Putamen (tissue), 1 donor: ENCODE results near the gene RAB3IL1.
"Not testable (repeated sequence)": the region's sequence is repeated elsewhere in the genome, so short reads cannot be mapped to it uniquely, and the experiment has no call there.

Experiments used
- DNase-seq: peaks from one replicate; pipeline ENCODE4 v3.0.0-alpha.2; 2016; ENCODE audit warnings: low spot score

The RAB3IL1 gene

GRCh38 chr11:61885784-61886580, 31.4 kb downstream of the RAB3IL1 start:
- no peak for DNase-seq

GRCh38 chr11:61885166-61885778, 32.1 kb downstream of the RAB3IL1 start:
- no peak for DNase-seq

- no peak for DNase-seq
These were observed 33.4 kb downstream of the RAB3IL1 start for GRCh38 chr11:61883947-61884346.

DNA sequence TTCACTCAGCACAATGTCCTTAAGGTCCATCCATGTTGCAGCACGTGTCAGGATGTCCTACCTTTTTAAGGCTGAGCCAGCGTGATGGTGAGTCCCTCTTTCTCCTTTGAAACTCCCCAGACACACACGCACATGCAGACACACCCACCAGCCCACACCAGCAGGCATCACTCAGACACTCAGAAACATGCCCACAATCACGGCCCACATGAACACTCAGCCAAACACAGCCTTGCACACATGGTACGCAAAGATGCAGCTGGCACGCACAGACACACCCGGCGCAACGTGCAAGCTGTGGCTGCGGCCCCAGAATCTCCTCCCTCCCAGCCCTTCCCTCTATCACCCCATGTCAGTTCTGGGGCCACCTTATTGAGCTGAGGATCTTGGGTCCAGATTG, 34.0 kb downstream of the RAB3IL1 start:
- no peak for DNase-seq

DNA sequence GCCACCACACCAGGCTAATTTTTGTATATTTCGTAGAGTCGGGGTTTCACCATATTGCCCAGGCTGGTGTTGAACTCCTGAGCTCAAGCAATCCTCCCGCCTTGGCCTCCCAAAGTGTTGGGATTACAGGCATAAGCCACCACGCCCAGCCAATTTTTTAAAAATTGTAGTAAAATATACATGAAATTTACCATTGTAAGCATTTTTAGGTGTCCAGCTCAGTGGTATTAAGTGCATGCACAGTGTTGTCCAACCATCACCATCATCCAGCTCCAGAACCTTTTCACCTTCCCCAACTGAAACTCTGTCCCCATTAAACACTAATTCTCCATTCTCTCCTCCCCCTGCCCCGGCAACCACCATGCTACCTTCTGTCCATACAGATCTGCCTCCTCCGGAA, 34.5 kb downstream of the RAB3IL1 start:
- no peak for DNase-seq

GRCh38 chr11:61882267-61882666, 35.1 kb downstream of the RAB3IL1 start:
- not testable (repeated sequence) for DNase-seq

- DNase-seq: no peak
These were observed 36.0 kb downstream of the RAB3IL1 start for GRCh38 chr11:61881397-61881796.

DNA sequence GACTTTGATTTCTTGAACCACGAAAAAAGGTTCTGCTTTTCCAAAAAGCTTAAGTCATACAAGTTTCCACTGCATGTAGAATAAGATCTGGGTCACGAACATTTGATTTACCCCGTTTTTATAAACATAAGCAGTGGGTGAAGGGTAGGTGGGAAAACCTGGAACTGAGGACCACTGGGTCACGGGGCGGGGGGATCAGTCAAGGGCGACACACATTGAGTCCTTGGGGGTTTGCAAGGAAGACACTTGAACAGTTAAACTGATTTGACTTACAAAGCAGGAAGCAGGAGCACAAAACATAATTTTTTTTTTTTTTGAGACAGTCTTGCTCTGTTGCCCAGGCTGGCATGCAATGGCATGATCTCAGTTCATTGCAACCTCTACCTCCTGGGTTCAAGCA, 36.9 kb downstream of the RAB3IL1 start:
- DNase-seq: no peak

DNA sequence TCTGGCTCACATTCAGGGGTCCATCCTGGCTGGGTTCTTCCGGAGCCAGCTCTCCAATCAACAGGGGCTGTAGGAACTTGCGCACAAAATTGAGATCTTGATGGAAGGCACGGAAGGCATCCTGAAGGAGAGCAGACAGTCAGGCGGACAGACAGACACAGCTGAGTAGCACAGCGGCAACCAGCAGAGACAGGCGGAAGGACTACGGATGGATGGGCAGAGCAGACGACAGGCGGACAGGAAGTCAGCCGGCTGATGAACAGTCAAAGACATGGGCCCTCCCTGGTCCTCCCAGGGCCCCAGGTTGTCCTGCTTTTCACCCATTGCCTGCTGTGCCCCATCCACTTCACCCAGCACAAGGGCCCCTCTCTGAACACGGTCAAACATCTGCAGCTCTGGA, 37.3 kb downstream of the RAB3IL1 start:
- no peak for DNase-seq

GRCh38 chr11:61879152-61879551, 38.2 kb downstream of the RAB3IL1 start:
- DNase-seq: no peak

GRCh38 chr11:61875698-61876097, 41.7 kb downstream of the RAB3IL1 start:
- no peak for DNase-seq

DNA sequence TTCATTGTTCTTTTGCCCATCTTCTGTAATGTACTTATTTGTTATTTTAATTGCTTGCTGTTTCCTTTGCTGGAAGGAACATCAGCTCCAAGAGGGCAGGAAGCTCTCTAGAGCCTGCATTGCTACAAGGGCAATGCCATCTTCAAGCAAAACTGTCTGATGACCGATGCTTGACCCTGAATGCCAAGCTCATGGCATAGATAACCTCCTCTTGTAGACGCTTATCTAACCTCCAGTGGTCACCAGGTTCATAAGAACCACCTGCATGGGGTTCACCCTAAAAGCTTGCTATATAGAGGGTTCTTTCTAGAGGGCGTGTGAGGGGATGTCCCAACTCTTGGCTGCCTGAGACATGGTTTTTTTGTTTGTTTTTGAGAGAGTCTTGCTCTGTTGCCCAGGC, 42.5 kb downstream of the RAB3IL1 start:
- no peak for DNase-seq

DNA sequence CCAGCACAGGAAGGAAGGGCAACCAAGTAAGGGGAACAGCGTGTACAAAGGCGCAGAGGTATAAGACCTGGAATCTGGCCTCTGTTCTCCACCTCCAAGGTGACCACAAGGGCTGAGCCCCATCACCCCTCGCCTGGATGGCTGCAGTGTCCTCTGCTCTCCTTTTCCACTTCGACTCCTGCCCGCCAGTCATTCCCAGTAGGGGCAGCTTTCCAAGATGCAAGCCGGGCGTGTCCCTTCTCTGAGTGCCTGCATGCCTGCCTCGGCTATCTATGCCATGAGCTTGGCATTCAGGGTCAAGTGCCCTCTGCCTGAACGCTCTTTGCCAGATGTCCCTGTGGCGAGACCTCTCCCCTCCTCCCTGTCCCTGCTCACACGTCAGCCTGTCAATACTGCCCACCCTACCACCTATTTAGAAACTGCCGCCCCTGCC, 43.0 kb downstream of the RAB3IL1 start:
- DNase-seq: no peak

DNA sequence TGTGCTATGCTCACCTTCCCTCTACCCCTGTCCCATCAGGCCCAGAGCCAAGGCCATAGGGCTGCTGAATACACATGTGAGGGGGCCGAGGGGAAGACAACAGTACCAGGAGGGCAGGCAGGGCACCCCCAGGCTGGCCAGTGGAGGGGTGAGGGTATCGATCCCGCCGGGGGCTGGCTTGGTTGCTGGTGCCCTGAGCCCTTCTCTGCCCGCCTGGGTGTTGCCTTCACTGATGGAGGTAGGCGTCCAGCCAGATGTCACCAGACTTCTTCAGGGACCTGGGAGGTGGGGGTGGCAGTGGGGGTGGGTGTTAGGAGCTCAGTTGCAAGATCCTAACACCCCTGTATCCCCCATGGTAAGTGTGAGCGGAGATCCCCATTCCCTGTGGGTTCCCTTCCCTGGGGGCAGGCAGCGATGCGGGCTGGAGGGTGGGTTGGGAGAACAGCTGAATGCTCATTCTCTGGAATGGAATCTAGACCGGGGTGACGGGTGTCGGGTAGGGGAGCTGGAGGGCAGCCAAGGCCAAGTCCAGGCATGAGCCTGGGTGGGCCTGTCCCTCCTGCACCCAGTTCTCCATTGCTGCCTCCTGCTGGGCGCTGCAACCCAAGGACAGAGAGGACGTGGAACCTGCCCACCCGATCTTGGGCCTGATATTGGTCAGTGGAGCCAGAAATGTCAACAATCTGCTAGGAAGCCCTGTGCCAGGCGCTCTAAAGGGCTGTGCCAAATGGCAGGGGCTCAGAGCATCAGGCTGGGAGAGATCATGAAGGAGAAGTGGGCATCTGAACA, 43.6 kb downstream of the RAB3IL1 start:
- no peak for DNase-seq

DNA sequence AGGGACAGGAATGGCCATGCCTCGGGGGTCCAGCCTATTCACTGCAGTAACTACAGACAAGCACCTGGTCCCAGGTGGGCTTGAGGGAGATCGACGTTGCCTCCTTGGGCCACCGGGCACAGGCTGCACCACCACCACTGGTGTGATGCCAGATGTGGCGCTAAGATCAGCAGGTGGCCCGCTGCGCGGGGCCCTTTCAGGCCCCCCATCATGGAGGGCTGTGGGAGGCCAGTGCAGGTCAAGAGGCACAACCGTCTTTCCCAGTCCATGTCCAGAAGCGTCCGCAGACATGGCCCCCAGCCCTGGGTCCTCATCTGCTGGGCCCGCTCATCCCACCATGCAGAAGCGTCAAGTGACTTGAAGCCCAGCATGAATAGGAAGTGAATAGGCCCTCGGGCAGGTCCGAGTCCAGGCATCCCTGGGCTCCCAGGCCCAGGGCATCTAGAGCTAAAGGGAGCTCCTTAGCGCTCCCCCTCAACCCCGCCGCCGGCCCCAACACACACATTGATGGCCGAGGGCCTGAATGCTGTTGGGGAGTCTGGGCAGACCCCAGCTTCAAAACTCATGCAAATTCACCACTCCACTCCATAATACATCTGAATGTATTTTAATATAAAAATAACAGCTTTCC, 44.3 kb downstream of the RAB3IL1 start:
- no peak for DNase-seq

GRCh38 chr11:61871158-61871597, 46.2 kb downstream of the RAB3IL1 start:
- DNase-seq: peak; percentile 75

DNA sequence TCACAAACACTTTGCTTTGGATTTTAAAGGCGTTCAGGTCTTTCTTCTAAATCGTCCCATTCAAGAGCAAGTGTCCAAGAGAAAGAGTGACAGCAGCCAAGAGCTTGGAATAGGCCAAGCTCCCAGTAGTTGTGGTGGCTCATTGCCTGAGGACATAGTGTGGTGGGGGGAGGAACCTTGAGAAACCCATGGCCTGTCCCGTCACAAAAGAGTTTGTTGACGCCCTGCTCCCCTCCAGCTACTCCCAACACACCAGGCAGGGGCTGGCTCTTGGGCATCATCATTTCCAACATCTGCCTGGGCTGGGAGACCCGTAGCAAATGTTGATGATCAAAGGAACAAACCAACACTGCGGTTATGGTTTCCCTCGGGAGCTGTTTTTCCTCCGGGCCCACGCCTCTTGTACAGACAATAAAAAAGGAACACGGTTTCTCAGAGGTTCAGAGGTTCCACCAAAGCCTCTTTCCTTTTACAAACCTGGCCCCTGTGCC, 46.8 kb downstream of the RAB3IL1 start:
- no peak for DNase-seq

DNA sequence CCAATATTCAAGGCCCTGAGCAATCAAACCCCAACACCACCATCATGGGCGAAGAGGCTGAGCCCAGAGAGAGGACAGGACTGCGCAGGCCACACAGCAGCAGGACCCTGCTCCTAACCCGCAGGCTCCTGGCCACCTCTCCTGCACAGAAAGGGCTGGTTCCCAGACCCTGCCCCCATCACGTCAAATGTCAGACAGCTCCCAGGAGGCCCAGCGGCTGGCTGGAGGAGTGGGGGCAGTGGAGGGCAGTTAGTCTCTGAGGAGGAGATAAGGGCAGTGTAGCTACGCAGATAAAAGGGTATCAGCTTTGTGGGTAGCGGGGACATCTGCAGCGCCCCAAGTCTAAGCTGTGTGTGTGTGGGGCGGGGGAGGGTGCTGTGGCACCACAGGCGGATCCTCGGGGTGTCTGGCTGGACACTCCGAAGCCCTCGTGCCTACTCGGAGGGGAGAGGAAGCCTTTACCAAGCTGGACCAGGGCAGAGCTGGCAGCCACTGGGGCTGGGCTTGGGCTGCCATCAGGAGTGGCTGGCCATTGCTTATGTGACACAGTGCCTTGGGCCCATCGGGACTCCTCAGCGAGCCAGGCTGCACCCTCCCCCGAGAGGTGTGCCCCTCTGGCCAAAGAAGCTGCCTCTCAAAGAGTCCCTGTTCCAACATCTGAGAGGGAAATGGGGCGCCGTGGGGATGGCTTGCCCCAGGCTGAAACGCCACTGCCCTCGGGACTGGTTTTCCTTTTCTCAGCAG, 47.5 kb downstream of the RAB3IL1 start:
- no peak for DNase-seq

DNA sequence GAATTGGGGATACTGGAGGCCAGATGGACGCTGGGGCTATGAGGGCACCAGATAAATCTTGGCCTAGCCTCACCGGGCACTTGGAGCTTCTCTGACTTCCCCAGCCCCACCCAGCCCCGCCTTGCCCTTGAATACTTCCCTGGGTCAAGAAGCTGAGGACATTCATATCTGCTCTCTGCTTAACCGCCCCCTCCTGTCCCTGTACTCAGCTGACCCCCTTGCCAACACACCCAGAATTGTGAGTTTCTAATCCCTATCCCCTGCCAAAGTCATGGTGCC, 48.0 kb downstream of the RAB3IL1 start:
- no peak for DNase-seq

- DNase-seq: no peak
These were observed 48.6 kb downstream of the RAB3IL1 start for GRCh38 chr11:61868571-61869428.

- no peak for DNase-seq
These were observed 50.4 kb downstream of the RAB3IL1 start for GRCh38 chr11:61866958-61867343.
